Coronary artery (tissue), 2 donors: ENCODE measurements around the gene TRABD2B.
"Not testable (repeated sequence)": the region's sequence is repeated elsewhere in the genome, so short reads cannot be mapped to it uniquely, and the experiment has no call there.

Experiments
- DNase-seq: peaks from one replicate; pipeline ENCODE4 v3.0.0-alpha.2; 2017; ENCODE audit warnings: low spot score
- H3K27ac ChIP-seq, 2 donors: fragments of 200-600 bp; sonication (generic); one replicate each; pipeline ENCODE4 v1.5.1; 2016 to 2019
- H3K4me3 ChIP-seq: fragments of 200-600 bp; sonication (generic); 2 replicates; pipeline ENCODE4 v1.5.1; 2016; ENCODE audit warnings: mild to moderate bottlenecking, moderate library complexity
- CTCF ChIP-seq: fragments of 200-600 bp; sonication (generic); IDR thresholded peaks from one replicate; pipeline ENCODE4 v1.5.1; 2019; ENCODE audit warnings: antibody characterized with exemption

TRABD2B gene

GRCh38 chr1:47963568-47964358, 33.4 kb downstream of the TRABD2B start:
- DNase-seq, result peak; percentile 89
- peak overlapping the region; percentile 26 for H3K4me3 ChIP-seq
- peak overlapping the region; percentile 75 to 88 for H3K27ac ChIP-seq
- TF ChIP-seq CTCF, result no peak

DNA sequence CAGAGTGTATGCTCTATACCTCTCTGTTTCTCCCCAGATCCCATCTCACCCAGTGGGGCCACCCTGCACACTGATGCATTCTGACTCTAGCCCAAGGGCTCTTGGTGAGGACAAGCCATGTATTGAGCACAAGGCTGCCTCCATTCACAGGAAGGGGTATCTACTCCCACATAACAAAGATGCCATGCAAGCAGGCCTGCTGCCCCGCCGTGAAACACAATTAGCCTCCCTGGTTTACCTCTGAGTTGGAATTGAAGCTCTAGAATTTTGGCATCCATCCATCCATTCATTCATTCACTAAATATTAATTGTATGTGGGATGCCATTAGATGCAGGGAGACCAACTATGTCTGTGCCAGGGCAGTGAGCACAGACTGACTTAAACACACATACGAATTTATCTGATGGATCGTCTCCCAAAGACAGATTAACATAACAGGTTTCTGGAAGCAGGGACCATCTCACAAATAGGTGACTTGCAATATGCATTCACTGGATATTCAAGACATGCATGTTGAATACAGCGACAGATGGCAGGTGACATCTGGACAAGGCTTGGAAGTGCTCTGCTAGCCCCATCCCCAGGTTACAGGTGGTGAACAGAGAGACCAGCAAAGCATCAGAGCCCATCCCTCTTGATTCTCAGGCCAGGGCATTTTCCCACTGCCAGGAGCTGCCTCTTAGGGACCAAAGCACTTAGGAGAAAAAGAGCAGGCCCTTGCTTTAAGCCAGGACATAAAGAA, 34.3 kb downstream of the TRABD2B start:
- H3K27ac ChIP-seq, result peak overlapping the region; percentile 75 to 88
- no peak overlapping the region for H3K4me3 ChIP-seq
- DNase-seq, result no peak
- TF ChIP-seq CTCF, result no peak

DNA sequence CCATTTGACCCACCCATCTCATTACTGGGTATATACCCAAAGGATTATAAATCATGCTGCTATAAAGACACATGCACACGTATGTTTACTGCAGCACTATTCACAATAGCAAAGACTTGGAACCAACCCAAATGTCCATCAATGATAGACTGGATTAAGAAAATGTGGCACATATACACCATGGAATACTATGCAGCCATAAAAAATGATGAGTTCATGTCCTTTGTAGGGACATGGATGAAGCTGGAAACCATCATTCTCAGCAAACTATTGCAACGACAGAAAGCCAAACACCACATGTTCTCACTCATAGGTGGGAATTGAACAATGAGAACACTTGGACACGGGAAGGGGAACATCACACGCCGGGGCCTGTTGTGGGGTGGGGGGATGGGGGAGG, 35.4 kb downstream of the TRABD2B start:
- DNase-seq, H3K4me3 ChIP-seq, H3K27ac ChIP-seq: not testable (repeated sequence)

- H3K4me3 ChIP-seq, H3K27ac ChIP-seq: not testable (repeated sequence)
Measured at GRCh38 chr1:47956491-47956890, 40.7 kb downstream of the TRABD2B start.

DNA sequence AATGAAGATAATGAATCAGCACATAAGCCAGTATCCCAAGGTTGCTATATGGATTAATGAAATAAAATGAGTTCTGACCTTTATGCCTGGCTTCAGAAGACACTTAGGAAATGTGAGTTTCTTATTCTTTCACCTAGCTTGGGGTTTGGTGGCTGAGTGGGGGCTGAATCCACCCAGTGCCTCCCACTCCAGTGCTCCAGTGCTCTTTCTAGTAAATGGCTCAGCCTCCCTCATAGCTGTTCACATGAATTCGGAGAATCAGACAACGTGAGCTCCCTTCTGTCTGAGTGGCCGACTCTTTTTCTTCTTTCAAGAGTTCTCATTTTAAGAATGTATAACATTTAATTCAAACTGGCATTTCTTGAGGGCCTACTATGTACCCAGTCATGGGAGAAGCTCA, 43.5 kb downstream of the TRABD2B start:
- Histone ChIP-seq H3K4me3 (no peak overlapping the region), H3K27ac (no peak overlapping the region)
- TF ChIP-seq CTCF, result no peak
- no peak for DNase-seq

More at GRCh38 chr1:47956491-47956890, 40.7 kb downstream of the TRABD2B start:
- not testable (repeated sequence) for DNase-seq

GRCh38 chr1:47951545-47952235, 45.5 kb downstream of the TRABD2B start:
- DNase-seq, result no peak
- H3K27ac ChIP-seq, result no peak overlapping the region
- H3K4me3 ChIP-seq, result no peak overlapping the region
- no peak for TF ChIP-seq CTCF

- no peak overlapping the region for H3K27ac ChIP-seq
- DNase-seq, result no peak
- H3K4me3 ChIP-seq, result no peak overlapping the region
- TF ChIP-seq CTCF, result no peak
Measured at GRCh38 chr1:47951026-47951425, 46.2 kb downstream of the TRABD2B start.
